Gastrocnemius medialis (tissue), 4 donors: ENCODE data around the gene CLEC2D.

Source experiments
- CTCF ChIP-seq, 5 experiments: fragments of 450-650 bp in 3 of 5; fragments of 200-600 bp in 2 of 5; sonication (generic) in 2 of 5; IDR thresholded peaks in 4 of 5; conservative IDR thresholded peaks in 1 of 5; 1 replicate in 4 of 5; 2 replicates in 1 of 5; pipeline ENCODE4 v1.5.1; 2016 to 2019; ENCODE audit warnings: antibody characterized with exemption in 5 of 5, mild to moderate bottlenecking in 3 of 5, moderate library complexity in 3 of 5
- POLR2A ChIP-seq, 2 donors: fragments of 450-650 bp; IDR thresholded peaks; one replicate each; pipeline ENCODE4 v1.6.1; 2017; ENCODE audit warnings: antibody characterized with exemption in 2 of 2, mild to moderate bottlenecking in 2 of 2, moderate library complexity in 2 of 2

GRCh38 chr12:9731797-9732196 lies 62.3 kb downstream of the CLEC2D start:
- TF ChIP-seq CTCF (IDR thresholded peaks at IDR 0.05 in 4 of 5, conservative IDR thresholded peaks at IDR 0.05 in 1 of 5), result no peak
- TF ChIP-seq POLR2A (IDR thresholded peaks at IDR 0.05), result no peak
